NCI-H1048 (cell line): Measurements from ENCODE around the gene FOXO3.
"Not testable (repeated sequence)": the region's sequence is repeated elsewhere in the genome, so short reads cannot be mapped to it uniquely, and the experiment has no call there.

Source experiments
- DNase-seq: peaks from one replicate; lab custom pipeline; 2025; lab: John Stamatoyannopoulos, UW

Gene FOXO3

GRCh38 chr6:108555399-108556052 is 5.2 kb upstream of the FOXO3 start:
- DNase-seq, result no peak

GRCh38 chr6:108556250-108556649 is 4.5 kb upstream of the FOXO3 start:
- no peak for DNase-seq

- no peak for DNase-seq
Measured at GRCh38 chr6:108556866-108557493, 3.7 kb upstream of the FOXO3 start.

- peak; percentile 34 for DNase-seq
Measured at GRCh38 chr6:108557494-108558371, 3.0 kb upstream of the FOXO3 start.

GRCh38 chr6:108558372-108559096 is 2.2 kb upstream of the FOXO3 start:
- DNase-seq, result peak; percentile 98

- peak; percentile 57 for DNase-seq
Measured at GRCh38 chr6:108559097-108559883, 1.4 kb upstream of the FOXO3 start.

- no peak for DNase-seq
Measured at GRCh38 chr6:108559884-108560462, 744 bp upstream of the FOXO3 start.

GRCh38 chr6:108561309-108561647 is 561 bp downstream of the FOXO3 start:
- not testable (repeated sequence) for DNase-seq

- no peak for DNase-seq
Measured at GRCh38 chr6:108561742-108562502, 1.2 kb downstream of the FOXO3 start.

GRCh38 chr6:108562503-108562993 is 1.8 kb downstream of the FOXO3 start:
- DNase-seq, result no peak

- DNase-seq, result no peak
Measured at GRCh38 chr6:108563292-108563691, 2.6 kb downstream of the FOXO3 start.

GRCh38 chr6:108564178-108564577 is 3.5 kb downstream of the FOXO3 start:
- DNase-seq, result no peak

GRCh38 chr6:108565091-108565766 is 4.5 kb downstream of the FOXO3 start:
- DNase-seq, result no peak

- DNase-seq, result no peak
Measured at GRCh38 chr6:108565893-108566292, 5.2 kb downstream of the FOXO3 start.

- no peak for DNase-seq
Measured at GRCh38 chr6:108566406-108566805, 5.7 kb downstream of the FOXO3 start.

GRCh38 chr6:108568101-108568500 is 7.4 kb downstream of the FOXO3 start:
- no peak for DNase-seq

GRCh38 chr6:108568551-108569305 is 8.0 kb downstream of the FOXO3 start:
- no peak for DNase-seq

- DNase-seq, result no peak
Measured at GRCh38 chr6:108570517-108570916, 9.8 kb downstream of the FOXO3 start.
